Muscle layer of duodenum (tissue), 2 donors: ENCODE results near the gene BTNL2.
"Not testable (repeated sequence)": the region's sequence is repeated elsewhere in the genome, so short reads cannot be mapped to it uniquely, and the experiment has no call there.

Source experiments
- H3K27ac ChIP-seq: one replicate; pipeline ENCODE4 v1.7.0; 2013; ENCODE audit warnings: mild to moderate bottlenecking, low read length
- H3K27me3 ChIP-seq: one replicate; pipeline ENCODE4 v1.7.0; 2013; ENCODE audit warnings: low read depth, mild to moderate bottlenecking, control low read depth, low read length
- H3K36me3 ChIP-seq, 2 donors: one replicate each; pipeline ENCODE4 v1.7.0; 2013; ENCODE audit warnings: low read length in 2 of 2, control low read depth in 1 of 2, mild to moderate bottlenecking in 1 of 2; ENCODE audit not compliant: insufficient read depth in 2 of 2, control insufficient read depth in 1 of 2
- H3K4me1 ChIP-seq, 2 donors: one replicate each; pipeline ENCODE4 v1.7.0; 2013; ENCODE audit warnings: low read length in 2 of 2, mild to moderate bottlenecking in 2 of 2, control low read depth in 1 of 2, moderate library complexity in 1 of 2; ENCODE audit not compliant: insufficient read depth in 2 of 2, control insufficient read depth in 1 of 2
- H3K4me3 ChIP-seq, 2 donors: one replicate each; pipeline ENCODE4 v1.7.0; 2013; ENCODE audit warnings: low read length in 2 of 2, low read depth in 1 of 2, mild to moderate bottlenecking in 1 of 2
- H3K9me3 ChIP-seq, 2 donors: one replicate each; pipeline ENCODE4 v1.7.0; 2013; ENCODE audit warnings: low read length in 2 of 2, control low read depth in 1 of 2, mild to moderate bottlenecking in 1 of 2; ENCODE audit not compliant: control insufficient read depth in 1 of 2
- donor health status: healthy.

Gene BTNL2

DNA sequence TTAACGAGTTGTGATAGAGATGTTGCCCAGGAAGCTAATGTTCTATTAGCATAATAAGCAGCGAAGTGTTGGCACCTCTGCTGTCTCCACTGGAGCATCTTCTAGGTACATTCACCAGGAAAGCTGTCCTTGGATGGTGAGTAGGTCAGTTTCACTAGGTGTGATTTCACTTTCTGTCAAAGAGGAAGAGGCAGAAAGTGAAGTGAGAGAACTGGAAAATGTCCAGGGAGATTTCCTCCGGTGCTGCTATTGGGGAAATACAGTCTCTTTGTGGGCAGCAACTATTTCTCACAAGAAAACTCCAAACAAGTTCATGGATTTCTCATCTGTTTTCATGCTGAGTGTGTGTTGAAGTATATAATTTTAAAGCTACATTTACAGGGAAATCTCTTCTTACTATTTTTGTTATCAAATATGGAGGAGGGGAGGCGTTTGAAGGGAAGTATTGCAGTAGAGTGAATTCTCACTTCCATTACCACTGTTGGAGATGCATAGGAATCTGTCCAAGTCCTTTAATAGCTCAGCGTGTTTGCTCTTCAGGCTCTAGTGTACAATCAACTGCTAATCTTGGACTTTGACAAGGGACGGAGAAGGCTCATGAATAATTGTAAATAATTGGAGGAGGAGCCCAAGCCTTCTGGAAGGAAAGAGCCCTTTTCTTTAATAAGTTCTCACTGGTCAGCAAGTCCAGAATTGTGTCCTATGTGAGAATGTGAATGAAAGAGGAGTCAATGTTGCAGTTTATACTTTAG is 19.2 kb downstream of the BTNL2 start:
- peaks cover 0 to 7% of the 10 kb centered on the region in 2 donors for H3K4me1 ChIP-seq
- no peak overlapping the region for H3K4me3 ChIP-seq
- H3K27ac ChIP-seq: no peak overlapping the region
- H3K9me3 ChIP-seq: no peaks in the 10 kb centered on the region
- H3K27me3 ChIP-seq: no peaks in the 10 kb centered on the region
- H3K36me3 ChIP-seq: no peaks in the 10 kb centered on the region

DNA sequence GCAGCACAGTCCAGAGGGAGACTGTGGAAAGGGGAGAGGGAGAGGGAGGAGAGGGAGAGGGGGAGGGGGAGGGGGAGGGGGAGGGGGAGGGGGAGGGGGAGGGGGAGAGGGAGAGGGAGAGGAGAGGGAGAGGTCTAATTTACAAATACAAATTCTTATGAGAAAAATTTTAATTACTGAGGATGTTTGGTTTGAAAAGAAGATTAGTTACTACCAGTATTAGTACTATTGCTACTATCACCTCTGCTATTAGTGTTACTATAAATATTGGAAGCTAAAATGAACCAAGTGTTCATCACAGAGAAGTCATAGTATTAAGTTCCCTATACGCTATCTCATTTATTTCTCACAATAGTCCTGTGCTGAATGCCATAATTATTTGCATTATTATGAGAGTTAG is 20.9 kb downstream of the BTNL2 start:
- peaks cover 0 to 7% of the 10 kb centered on the region in 2 donors for H3K4me1 ChIP-seq
- no peaks in the 10 kb centered on the region for H3K27me3 ChIP-seq
- no peak overlapping the region for H3K4me3 ChIP-seq
- H3K9me3 ChIP-seq: no peaks in the 10 kb centered on the region
- no peak overlapping the region for H3K27ac ChIP-seq
- H3K36me3 ChIP-seq: no peaks in the 10 kb centered on the region

DNA sequence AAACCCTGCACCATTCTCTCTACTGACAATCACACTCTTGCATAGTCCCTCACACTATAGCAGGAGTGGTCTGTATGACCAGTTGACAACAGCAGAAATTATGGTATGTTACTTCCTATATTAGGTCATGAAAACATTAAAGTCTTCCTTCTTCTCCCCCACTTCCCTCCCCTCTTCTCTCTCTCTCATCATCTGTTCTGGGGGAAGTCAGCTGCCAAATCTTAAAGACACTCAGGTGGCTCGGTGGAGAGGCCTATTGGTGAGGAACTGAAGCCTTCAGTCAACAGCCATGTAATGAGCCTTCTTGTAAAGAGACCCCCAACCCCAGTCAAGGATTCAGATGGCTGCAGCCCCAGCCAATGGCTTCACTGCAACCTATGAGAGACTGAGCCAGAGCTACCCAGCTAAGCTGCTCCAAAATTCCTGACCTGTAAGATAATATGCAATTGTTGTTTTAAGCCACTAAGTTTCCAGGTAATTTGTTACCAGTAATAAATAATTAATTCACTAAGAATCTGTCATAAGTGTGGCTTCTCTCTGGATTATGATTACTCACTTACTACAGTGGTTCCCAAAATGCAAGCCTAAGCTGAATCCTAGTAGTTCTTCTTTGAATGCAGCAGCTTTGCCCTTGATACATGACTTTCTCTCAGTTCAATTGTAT is 24.1 kb downstream of the BTNL2 start:
- Histone ChIP-seq H3K27me3 (no peaks in the 10 kb centered on the region), H3K4me1 (peaks cover 0 to 7% of the 10 kb centered on the region in 2 donors), H3K36me3 (no peaks in the 10 kb centered on the region), H3K27ac (no peak overlapping the region), H3K9me3 (no peaks in the 10 kb centered on the region), H3K4me3 (no peak overlapping the region)

DNA sequence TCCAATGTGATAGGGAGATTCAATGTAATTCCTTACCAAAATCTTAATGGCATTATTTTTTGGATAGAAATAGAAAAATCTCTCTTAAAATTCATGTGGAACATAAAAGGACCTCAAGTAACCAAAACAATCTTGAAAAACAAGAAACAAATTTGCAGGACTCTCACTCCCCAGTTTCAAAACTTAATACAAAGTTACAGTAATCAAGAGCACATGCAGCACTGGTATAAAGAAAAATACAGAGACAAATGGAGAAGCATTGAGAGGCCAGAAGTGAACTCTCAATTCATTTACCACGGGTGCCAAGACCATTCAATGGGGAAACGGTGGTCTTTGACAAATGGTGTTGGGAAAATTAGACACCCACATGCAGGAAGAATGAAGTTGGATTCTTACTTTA is 27.4 kb downstream of the BTNL2 start:
- H3K27me3 ChIP-seq: no peaks in the 10 kb centered on the region
- H3K4me3 ChIP-seq: no peak overlapping the region
- no peak overlapping the region for H3K27ac ChIP-seq
- H3K9me3 ChIP-seq: no peaks in the 10 kb centered on the region
- H3K36me3 ChIP-seq: no peaks in the 10 kb centered on the region
- no peaks in the 10 kb centered on the region for H3K4me1 ChIP-seq

DNA sequence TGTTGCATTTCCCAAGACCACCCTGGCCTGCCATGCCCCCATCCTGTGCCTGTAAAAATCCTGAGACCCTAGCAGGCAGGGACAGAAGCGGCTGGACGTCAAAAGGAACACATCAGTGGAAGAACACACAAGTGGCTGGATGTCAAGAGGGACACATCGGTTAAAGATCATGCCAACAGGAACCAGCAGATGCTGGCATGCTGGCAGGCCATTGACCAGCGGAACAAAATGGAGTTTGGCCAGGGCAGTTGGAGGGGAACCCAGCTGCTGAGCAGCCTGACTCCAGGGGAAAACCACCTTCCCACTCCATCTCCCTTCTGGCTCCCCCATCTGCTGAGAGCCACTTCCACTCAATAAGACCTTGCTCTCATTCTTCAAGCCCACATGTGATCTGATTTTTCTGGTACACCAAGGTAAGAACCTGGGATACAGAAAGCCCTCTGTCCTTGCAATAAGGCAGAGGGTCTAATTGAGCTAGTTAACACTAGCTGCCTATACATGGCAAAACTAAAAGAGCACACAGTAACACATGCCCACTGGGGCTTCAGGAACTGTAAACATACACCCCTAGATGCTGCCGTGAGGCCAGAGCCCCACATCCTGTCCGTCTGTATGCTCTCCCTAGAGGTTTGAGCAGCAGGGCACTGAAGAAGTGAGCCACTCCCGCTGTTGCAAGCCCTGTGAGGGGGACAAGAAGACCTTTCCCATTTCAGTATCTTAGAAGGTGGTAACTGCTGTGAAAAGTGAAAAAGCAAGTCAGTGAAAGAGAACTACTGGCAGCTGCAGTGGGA is 31.0 kb downstream of the BTNL2 start:
- no peaks in the 10 kb centered on the region for H3K27me3 ChIP-seq
- no peak overlapping the region for H3K4me3 ChIP-seq
- H3K36me3 ChIP-seq: no peaks in the 10 kb centered on the region
- no peaks in the 10 kb centered on the region for H3K4me1 ChIP-seq
- no peak overlapping the region for H3K27ac ChIP-seq
- H3K9me3 ChIP-seq: no peaks in the 10 kb centered on the region

DNA sequence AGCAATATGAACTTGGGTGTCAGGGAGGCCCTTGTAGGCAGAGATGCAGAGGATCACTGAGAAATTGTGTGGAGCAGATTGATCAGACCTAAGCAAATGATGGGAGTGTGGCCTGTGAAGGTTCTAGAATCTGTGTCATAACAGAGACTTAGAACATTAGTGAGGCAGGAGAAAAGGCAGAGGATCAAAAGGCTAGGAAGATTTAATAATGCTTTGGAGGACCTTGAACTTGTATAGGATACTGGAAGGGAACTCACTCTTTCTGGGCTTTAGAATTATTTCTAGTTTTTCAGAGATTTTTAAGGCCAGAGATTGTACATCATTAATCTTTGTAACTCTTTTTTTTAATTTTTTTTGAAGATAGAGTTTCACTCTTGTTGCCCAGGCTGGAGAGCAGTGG is 35.2 kb downstream of the BTNL2 start, which contains the start of gene TSBP1:
Gene TSBP1, minus strand, starts transcription at position 101 of the 400 bp plus-strand sequence. CDS start 197 bp downstream, outside the sequence.
- Histone ChIP-seq H3K27ac (no peak within 1 kb of the TSS), H3K9me3 (no peaks in the 10 kb centered on the region)

DNA sequence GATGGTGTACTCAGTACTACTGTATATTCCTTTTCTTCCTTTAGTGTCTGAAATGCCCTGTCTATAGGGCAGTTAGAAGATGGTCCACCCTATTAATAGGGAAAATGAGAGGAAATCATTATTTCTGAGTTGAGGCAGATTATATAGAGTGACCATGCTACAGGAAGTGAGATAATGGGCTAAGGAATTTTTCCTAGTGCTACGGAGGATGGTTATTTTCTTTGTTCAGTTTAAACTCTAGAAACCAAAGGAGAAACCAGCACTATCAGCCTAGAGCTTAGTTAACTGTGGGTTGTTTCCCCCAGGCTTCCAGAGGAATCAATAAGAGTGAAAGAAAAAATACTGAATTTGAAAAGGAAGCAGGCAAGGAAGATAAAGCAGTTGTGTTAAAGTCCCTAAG is 35.8 kb downstream of the BTNL2 start:
- H3K9me3 ChIP-seq: no peaks in the 10 kb centered on the region
- H3K4me1 ChIP-seq: no peaks in the 10 kb centered on the region
- no peaks in the 10 kb centered on the region for H3K36me3 ChIP-seq
- H3K4me3 ChIP-seq: no peak overlapping the region
- no peaks in the 10 kb centered on the region for H3K27me3 ChIP-seq
- no peak overlapping the region for H3K27ac ChIP-seq

More for the DNA sequence above, 35.2 kb downstream of the BTNL2 start, which contains the start of gene TSBP1:
- Histone ChIP-seq H3K36me3 (no peaks in the 10 kb centered on the region), H3K27me3 (no peaks in the 10 kb centered on the region), H3K4me1 (no peaks in the 10 kb centered on the region), H3K4me3 (no peak within 1 kb of the TSS)

DNA sequence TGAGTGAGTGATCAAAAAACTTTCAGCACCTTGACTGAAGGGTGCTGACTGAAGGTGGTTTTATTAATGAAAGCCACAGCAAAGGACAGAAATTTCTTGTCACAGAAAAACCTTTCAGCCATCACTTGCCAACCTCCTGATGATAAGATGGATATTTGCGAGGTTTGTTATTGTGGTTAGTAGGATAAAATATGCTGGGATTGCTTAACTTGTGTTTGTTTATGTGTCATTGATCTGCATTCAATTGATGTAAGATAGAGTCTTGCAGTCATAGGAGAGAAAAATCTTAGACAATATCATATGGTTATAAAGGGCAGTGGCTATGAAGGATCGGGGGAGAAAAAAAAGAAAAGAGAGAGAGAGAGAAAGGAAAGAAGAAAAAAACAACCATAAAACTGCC is 36.5 kb downstream of the BTNL2 start:
- Histone ChIP-seq H3K4me3 (no peak overlapping the region), H3K27ac (no peak overlapping the region), H3K4me1 (no peaks in the 10 kb centered on the region), H3K9me3 (no peaks in the 10 kb centered on the region), H3K27me3 (no peaks in the 10 kb centered on the region), H3K36me3 (no peaks in the 10 kb centered on the region)

DNA sequence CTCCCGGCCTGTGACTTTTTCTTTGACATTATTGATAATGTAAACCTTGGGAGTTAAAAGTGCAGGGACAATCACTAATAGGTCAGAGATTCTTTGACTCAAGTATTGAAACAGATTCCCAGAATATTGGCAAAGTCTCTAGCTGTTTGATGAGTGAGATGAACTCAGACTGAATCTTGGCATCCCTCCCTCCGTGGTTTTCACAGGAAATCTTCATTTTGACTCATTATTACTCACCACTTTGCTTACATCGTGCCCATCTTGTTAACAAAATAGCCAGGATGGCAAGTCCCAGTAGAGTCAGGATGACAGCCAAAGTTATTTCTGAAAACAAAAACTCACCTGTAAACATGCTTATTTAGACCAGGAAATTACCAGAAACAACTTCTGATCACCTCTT is 37.3 kb downstream of the BTNL2 start:
- Histone ChIP-seq H3K9me3 (no peaks in the 10 kb centered on the region), H3K4me3 (no peak overlapping the region), H3K27ac (no peak overlapping the region), H3K4me1 (no peaks in the 10 kb centered on the region), H3K27me3 (no peaks in the 10 kb centered on the region), H3K36me3 (no peaks in the 10 kb centered on the region)

DNA sequence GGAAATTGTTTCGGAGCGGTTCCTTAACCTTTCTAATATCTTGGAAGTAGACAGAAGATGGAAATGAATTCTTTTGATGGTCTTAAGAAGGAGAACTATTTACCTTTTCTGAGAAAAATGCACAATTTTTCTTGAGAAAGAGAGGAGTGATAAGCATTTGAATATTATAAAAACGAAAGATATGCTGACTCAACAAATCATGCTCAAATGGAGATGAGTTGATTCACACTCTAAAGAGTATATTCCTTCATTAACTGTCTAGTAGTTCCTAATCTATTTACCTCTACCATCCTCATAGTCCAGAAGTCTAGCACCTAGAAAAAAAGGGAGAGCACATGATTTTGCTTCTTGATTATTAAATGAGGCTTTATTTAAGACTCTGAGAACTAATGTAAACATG is 39.3 kb downstream of the BTNL2 start:
- H3K27me3 ChIP-seq: no peaks in the 10 kb centered on the region
- H3K4me3 ChIP-seq: no peak overlapping the region
- H3K9me3 ChIP-seq: no peaks in the 10 kb centered on the region
- no peaks in the 10 kb centered on the region for H3K36me3 ChIP-seq
- no peak overlapping the region for H3K27ac ChIP-seq
- H3K4me1 ChIP-seq: no peaks in the 10 kb centered on the region

DNA sequence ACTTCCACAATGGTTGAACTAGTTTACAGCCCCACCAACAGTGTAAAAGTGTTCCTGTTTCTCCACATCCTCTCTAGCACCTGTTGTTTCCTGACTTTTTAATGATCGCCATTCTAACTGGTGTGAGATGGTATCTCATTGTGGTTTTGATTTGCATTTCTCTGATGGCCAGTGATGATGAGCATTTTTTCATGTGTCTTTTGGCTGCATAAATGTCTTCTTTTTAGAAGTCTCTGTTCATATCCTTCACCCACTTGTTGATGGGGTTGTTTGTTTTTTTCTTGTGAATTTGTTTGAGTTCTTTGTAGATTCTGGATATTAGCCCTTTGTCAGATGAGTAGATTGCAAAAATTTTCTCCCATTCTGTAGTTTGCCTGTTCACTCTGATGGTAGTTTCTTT is 47.8 kb downstream of the BTNL2 start:
- not testable (repeated sequence) for H3K9me3 ChIP-seq, H3K4me1 ChIP-seq, H3K36me3 ChIP-seq, H3K4me3 ChIP-seq, H3K27ac ChIP-seq, H3K27me3 ChIP-seq
